K562 (cell line): Measurements from ENCODE around the gene GET3. TPM values are rescaled to one million over a fixed set of nuclear protein-coding genes. Genes with fewer than 3 reads are reported as not detected.

Experiments used
- CBX1 ChIP-seq: sonication (generic); IDR thresholded peaks from 2 replicates; pipeline ENCODE4 v1.6.1; 2016; ENCODE audit warnings: antibody characterized with exemption, low read depth, mild to moderate bottlenecking
- CCAR2 ChIP-seq: fragments of 200-400 bp; formaldehyde crosslinking; IDR thresholded peaks from 2 replicates; pipeline ENCODE4 v1.6.1; 2017; ENCODE audit warnings: mild to moderate bottlenecking, low read depth, low read length
- EWSR1 ChIP-seq: fragments of 450-650 bp; IDR thresholded peaks from 2 replicates; pipeline ENCODE4 v1.6.1; 2018; ENCODE audit warnings: borderline replicate concordance, mild to moderate bottlenecking, low read depth, moderate library complexity; ENCODE audit not compliant: partially characterized antibody
- MTA2 ChIP-seq: fragments of 450-650 bp; IDR thresholded peaks from 2 replicates; pipeline ENCODE4 v1.6.1; 2016; ENCODE audit warnings: low read depth
- NR2C1 ChIP-seq, 2 experiments: fragments of 450-650 bp; IDR thresholded peaks; 2 replicates each; pipeline ENCODE4 v1.6.1; 2017; ENCODE audit warnings: mild to moderate bottlenecking in 2 of 2, antibody characterized with exemption in 1 of 2, inconsistent platforms in 1 of 2, missing compliant biosample characterization in 1 of 2, missing genetic modification characterization in 1 of 2
- NR4A1 ChIP-seq, 2 experiments: fragments of 250-450 bp in 1 of 2; fragments of 450-650 bp in 1 of 2; sonication (Bioruptor Pico) in 1 of 2; IDR thresholded peaks; 2 replicates each; pipeline versions ENCODE4 v1.4.0 to v1.6.1; 2016 to 2020; ENCODE audit warnings: mild to moderate bottlenecking in 2 of 2, missing compliant biosample characterization in 1 of 2, missing genetic modification characterization in 1 of 2, moderate library complexity in 1 of 2
- SMC3 ChIP-seq: conservative IDR thresholded peaks from 2 replicates; pipeline ENCODE4 v1.6.1; 2011; ENCODE audit warnings: low read depth, low read length, improper control_type of control experiment; ENCODE audit not compliant: insufficient read depth
- ZNF124 ChIP-seq: sonication (generic); formaldehyde crosslinking; IDR thresholded peaks from 2 replicates; pipeline ENCODE4 v1.8.1; 2022; ENCODE audit warnings: missing genetic modification reagents
- ZNF699 ChIP-seq: fragments of 250-450 bp; sonication (Bioruptor Pico); IDR thresholded peaks from 2 replicates; pipeline ENCODE4 v1.8.0; 2021; ENCODE audit warnings: mild to moderate bottlenecking, moderate library complexity; ENCODE audit not compliant: insufficient replicate concordance
- ZSCAN32 ChIP-seq: fragments of 450-650 bp; formaldehyde crosslinking; IDR thresholded peaks from 2 replicates; pipeline ENCODE4 v1.4.0; 2020; ENCODE audit warnings: mild to moderate bottlenecking, moderate library complexity
- polyA plus RNA-seq, 8 experiments: library from polyadenylated mRNA; depleted of rRNA in 4 of 8; stranded (reverse) in 5 of 8; unstranded in 3 of 8; fragments of >200 nt; fragmentation: Nextera tagmentation in 2 of 8; fragmentation: Illumina TruSeq in 1 of 8; extraction: Ambion mirVana in 2 of 8; extraction: Trizol in 1 of 8; gene quantifications; 2 replicates each; pipeline versions ENCODE4 v1.2.1 to v1.2.3, GENCODE V29; 2011 to 2014; ENCODE audit warnings: inconsistent platforms in 1 of 8, missing spikeins in 1 of 8
- total RNA-seq, 7 experiments: library from RNA; depleted of rRNA in 6 of 7; stranded (reverse); fragments of >200 nt in 6 of 7; fragmentation: Illumina TruSeq in 2 of 7; extraction: Trizol in 2 of 7; gene quantifications; 2 replicates each; pipeline versions ENCODE4 v1.2.1 to v1.2.3, GENCODE V29; 2011 to 2021; ENCODE audit warnings: low replicate concordance in 1 of 7
- TF ChIP-seq, protein P1 (sequence below): fragments of 450-650 bp; IDR thresholded peaks from 2 replicates; pipeline ENCODE4 v1.6.1; 2014; ENCODE audit warnings: low read depth, mild to moderate bottlenecking, moderate library complexity, borderline replicate concordance
- TF ChIP-seq, protein P2 (sequence below), 2 experiments: fragments of 450-650 bp; formaldehyde crosslinking in 1 of 2; IDR thresholded peaks; 2 replicates each; pipeline versions ENCODE4 v1.4.0 to v1.6.1; 2014 to 2020; ENCODE audit warnings: mild to moderate bottlenecking in 2 of 2, borderline replicate concordance in 1 of 2, low read depth in 1 of 2
- TF ChIP-seq, protein P3 (sequence below): fragments of 250-450 bp; sonication (Bioruptor Pico); IDR thresholded peaks from 2 replicates; pipeline ENCODE4 v1.8.0; 2021; ENCODE audit warnings: mild to moderate bottlenecking, moderate library complexity

Gene GET3
- total and polyA plus RNA-seq, 9 of the 15 experiments (the other 6 are each of a cell fraction or from before 2014, with no cell fraction given): 8.3 to 83.5 (median 51.8) TPM

DNA sequence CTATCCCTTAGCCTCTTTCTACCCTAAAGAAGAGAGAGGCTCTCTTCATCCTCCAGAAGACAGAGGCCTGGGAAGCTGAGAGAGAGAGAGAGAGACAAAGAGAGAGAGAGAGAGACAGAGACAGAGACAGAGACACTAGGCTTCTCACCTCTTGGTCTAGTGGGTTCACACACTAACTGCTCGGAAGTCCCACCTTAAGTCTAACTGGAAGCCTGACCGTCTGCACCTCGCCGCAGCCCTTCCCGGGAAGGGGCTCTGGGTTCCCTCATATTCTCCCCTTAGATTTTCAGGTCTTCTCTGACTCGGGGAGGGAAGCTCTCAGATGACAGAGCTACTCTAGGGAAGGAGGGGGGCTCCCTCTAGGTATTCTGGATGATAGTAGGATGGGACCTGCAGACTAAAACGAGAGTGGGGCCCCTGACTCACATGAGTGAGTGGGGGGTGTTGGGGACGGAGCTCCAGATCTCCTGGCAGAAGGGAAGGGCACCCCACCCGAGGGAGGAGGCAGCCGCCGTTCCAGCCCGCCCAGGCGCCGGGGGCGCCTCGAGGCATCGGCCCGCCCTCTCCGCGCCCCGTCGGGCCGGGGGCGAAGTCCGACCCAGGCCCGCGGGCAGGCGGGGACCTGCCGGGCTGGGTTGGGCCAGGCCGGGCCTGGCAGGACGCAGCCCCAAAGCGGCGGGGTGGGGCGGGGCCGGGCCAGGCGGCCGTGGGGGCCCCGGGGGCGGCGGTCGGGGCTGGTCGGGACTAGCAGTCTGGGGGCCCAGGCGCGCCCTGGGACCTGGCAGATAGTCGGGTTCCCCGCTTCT, 52.0 kb downstream of the GET3 start (continued):
- TF ChIP-seq, protein P1, sequence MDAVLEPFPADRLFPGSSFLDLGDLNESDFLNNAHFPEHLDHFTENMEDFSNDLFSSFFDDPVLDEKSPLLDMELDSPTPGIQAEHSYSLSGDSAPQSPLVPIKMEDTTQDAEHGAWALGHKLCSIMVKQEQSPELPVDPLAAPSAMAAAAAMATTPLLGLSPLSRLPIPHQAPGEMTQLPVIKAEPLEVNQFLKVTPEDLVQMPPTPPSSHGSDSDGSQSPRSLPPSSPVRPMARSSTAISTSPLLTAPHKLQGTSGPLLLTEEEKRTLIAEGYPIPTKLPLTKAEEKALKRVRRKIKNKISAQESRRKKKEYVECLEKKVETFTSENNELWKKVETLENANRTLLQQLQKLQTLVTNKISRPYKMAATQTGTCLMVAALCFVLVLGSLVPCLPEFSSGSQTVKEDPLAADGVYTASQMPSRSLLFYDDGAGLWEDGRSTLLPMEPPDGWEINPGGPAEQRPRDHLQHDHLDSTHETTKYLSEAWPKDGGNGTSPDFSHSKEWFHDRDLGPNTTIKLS: no peak
- TF ChIP-seq EWSR1: no peak
- TF ChIP-seq NR4A1 (CRISPR knock-in tag; IDR thresholded peaks at IDR 0.05): no peak
- 0 out of 2 replicates have a peak, but pooled peaks have one; percentile 24 for TF ChIP-seq NR4A1 (tag; IDR thresholded peaks at IDR 0.05)
- no peak for TF ChIP-seq ZNF699 (CRISPR knock-in tag)
- no peak for TF ChIP-seq CCAR2
- TF ChIP-seq, protein P2, sequence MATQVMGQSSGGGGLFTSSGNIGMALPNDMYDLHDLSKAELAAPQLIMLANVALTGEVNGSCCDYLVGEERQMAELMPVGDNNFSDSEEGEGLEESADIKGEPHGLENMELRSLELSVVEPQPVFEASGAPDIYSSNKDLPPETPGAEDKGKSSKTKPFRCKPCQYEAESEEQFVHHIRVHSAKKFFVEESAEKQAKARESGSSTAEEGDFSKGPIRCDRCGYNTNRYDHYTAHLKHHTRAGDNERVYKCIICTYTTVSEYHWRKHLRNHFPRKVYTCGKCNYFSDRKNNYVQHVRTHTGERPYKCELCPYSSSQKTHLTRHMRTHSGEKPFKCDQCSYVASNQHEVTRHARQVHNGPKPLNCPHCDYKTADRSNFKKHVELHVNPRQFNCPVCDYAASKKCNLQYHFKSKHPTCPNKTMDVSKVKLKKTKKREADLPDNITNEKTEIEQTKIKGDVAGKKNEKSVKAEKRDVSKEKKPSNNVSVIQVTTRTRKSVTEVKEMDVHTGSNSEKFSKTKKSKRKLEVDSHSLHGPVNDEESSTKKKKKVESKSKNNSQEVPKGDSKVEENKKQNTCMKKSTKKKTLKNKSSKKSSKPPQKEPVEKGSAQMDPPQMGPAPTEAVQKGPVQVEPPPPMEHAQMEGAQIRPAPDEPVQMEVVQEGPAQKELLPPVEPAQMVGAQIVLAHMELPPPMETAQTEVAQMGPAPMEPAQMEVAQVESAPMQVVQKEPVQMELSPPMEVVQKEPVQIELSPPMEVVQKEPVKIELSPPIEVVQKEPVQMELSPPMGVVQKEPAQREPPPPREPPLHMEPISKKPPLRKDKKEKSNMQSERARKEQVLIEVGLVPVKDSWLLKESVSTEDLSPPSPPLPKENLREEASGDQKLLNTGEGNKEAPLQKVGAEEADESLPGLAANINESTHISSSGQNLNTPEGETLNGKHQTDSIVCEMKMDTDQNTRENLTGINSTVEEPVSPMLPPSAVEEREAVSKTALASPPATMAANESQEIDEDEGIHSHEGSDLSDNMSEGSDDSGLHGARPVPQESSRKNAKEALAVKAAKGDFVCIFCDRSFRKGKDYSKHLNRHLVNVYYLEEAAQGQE (IDR thresholded peaks at IDR 0.05; ENCODE audit: borderline replicate concordance): no peak
- TF ChIP-seq, protein P2 (CRISPR knock-in tag; IDR thresholded peaks at IDR 0.05; ENCODE audit: low read depth): no peak
- TF ChIP-seq, protein P3, sequence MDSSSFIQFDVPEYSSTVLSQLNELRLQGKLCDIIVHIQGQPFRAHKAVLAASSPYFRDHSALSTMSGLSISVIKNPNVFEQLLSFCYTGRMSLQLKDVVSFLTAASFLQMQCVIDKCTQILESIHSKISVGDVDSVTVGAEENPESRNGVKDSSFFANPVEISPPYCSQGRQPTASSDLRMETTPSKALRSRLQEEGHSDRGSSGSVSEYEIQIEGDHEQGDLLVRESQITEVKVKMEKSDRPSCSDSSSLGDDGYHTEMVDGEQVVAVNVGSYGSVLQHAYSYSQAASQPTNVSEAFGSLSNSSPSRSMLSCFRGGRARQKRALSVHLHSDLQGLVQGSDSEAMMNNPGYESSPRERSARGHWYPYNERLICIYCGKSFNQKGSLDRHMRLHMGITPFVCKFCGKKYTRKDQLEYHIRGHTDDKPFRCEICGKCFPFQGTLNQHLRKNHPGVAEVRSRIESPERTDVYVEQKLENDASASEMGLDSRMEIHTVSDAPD (CRISPR knock-in tag): no peak
- no peak for TF ChIP-seq ZNF124 (CRISPR knock-in tag)
- TF ChIP-seq MTA2: no peak
- TF ChIP-seq ZSCAN32: no peak
- TF ChIP-seq NR2C1 (IDR thresholded peaks at IDR 0.05): no peak
- no peak for TF ChIP-seq NR2C1 (tag; IDR thresholded peaks at IDR 0.05)
- 0 out of 2 replicates have a peak, but pooled peaks have one; percentile 24 for TF ChIP-seq CBX1
- no peak for TF ChIP-seq SMC3
